Measurements from ENCODE around the gene ETV3.

Gene ETV3

DNA sequence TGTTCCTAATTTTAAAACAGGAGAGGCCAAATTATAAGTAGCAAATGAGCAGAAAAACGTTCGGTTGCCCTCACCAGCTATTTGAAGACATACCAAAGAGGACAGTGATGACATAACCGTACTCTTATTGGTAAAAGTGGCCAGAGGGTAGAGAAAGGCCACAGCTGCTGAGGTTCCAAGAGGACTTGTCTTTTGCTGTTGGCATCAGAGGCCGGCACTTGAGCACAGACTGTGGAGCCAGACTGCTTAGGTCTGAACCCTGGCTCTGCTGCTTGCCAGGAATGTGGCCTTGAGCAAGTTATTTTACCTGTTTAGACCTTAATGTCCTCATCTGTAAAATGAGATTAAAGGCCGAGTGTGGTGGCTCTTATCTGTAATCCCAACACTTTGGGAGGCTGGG, 53.5 kb downstream of the ETV3 start:
- TF ChIP-seq TAF1 (IDR thresholded peaks at IDR 0.05; ENCODE audit: borderline replicate concordance, insufficient read depth, low read length) (no peak), FOXP2 (optimal IDR thresholded peaks at IDR 0.05; ENCODE audit: borderline replicate concordance, extremely low read depth, extremely low read length, insufficient read depth) (no peak), SIN3A (IDR thresholded peaks at IDR 0.05; ENCODE audit: borderline replicate concordance, insufficient read depth, low read length) (no peak), POLR2AphosphoS5 (IDR thresholded peaks at IDR 0.05; ENCODE audit: low read depth, low read length) (no peak)
- TF ChIP-seq, protein P1, sequence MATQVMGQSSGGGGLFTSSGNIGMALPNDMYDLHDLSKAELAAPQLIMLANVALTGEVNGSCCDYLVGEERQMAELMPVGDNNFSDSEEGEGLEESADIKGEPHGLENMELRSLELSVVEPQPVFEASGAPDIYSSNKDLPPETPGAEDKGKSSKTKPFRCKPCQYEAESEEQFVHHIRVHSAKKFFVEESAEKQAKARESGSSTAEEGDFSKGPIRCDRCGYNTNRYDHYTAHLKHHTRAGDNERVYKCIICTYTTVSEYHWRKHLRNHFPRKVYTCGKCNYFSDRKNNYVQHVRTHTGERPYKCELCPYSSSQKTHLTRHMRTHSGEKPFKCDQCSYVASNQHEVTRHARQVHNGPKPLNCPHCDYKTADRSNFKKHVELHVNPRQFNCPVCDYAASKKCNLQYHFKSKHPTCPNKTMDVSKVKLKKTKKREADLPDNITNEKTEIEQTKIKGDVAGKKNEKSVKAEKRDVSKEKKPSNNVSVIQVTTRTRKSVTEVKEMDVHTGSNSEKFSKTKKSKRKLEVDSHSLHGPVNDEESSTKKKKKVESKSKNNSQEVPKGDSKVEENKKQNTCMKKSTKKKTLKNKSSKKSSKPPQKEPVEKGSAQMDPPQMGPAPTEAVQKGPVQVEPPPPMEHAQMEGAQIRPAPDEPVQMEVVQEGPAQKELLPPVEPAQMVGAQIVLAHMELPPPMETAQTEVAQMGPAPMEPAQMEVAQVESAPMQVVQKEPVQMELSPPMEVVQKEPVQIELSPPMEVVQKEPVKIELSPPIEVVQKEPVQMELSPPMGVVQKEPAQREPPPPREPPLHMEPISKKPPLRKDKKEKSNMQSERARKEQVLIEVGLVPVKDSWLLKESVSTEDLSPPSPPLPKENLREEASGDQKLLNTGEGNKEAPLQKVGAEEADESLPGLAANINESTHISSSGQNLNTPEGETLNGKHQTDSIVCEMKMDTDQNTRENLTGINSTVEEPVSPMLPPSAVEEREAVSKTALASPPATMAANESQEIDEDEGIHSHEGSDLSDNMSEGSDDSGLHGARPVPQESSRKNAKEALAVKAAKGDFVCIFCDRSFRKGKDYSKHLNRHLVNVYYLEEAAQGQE (IDR thresholded peaks at IDR 0.05; ENCODE audit: insufficient read depth in 1 of 2, low read depth in 2 of 2, low read length in 2 of 2), result no peak

DNA sequence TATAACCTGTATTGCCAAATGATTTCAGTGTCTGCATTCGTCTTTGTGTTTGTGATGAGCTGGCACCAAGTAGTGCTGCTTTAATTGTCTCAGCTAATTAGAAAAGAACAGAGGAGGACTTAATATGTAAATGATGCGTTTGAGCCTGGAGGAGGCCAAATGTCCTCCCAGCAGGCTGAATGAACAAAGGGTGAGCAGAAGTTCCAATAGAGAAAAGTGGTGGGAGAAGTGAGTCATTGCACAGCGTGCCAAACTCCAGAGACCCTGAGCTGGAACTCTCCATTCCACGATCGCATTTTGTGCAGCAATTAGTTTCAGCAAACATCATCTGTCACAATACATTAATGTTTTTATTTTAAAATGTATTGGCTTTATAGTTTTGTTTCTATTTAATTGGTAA, 56.5 kb downstream of the ETV3 start:
- TF ChIP-seq TAF1 (IDR thresholded peaks at IDR 0.05; ENCODE audit: borderline replicate concordance, insufficient read depth, low read length) (no peak), FOXP2 (optimal IDR thresholded peaks at IDR 0.05; ENCODE audit: borderline replicate concordance, extremely low read depth, extremely low read length, insufficient read depth) (no peak), POLR2AphosphoS5 (IDR thresholded peaks at IDR 0.05; ENCODE audit: low read depth, low read length) (no peak), SIN3A (IDR thresholded peaks at IDR 0.05; ENCODE audit: borderline replicate concordance, insufficient read depth, low read length) (no peak)
- TF ChIP-seq, protein P1 (IDR thresholded peaks at IDR 0.05; ENCODE audit: insufficient read depth in 1 of 2, low read depth in 2 of 2, low read length in 2 of 2), result no peak

DNA sequence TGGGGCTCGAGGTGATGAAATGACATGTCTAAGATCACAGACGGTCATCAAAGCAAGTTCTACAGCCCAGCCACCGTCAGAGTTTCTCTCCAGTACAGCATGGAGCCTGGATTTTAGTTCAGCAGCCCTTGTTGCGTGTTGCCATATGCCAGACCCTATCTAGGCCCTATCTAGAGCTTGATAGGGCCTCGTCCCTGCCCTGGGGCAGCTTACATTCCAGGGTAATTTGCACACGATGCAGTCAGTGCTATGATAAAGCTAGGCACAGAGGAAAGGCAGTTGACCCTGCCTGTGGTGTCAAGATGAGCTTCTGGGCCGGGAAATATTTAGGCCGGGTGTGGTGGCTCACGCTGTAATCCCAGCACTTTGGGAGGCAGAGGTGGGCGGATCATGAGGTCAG, 57.5 kb downstream of the ETV3 start:
- TF ChIP-seq SIN3A (IDR thresholded peaks at IDR 0.05; ENCODE audit: borderline replicate concordance, insufficient read depth, low read length) (no peak), POLR2AphosphoS5 (IDR thresholded peaks at IDR 0.05; ENCODE audit: low read depth, low read length) (no peak), TAF1 (IDR thresholded peaks at IDR 0.05; ENCODE audit: borderline replicate concordance, insufficient read depth, low read length) (no peak), FOXP2 (optimal IDR thresholded peaks at IDR 0.05; ENCODE audit: borderline replicate concordance, extremely low read depth, extremely low read length, insufficient read depth) (no peak)
- TF ChIP-seq, protein P1 (IDR thresholded peaks at IDR 0.05; ENCODE audit: insufficient read depth in 1 of 2, low read depth in 2 of 2, low read length in 2 of 2), result no peak

DNA sequence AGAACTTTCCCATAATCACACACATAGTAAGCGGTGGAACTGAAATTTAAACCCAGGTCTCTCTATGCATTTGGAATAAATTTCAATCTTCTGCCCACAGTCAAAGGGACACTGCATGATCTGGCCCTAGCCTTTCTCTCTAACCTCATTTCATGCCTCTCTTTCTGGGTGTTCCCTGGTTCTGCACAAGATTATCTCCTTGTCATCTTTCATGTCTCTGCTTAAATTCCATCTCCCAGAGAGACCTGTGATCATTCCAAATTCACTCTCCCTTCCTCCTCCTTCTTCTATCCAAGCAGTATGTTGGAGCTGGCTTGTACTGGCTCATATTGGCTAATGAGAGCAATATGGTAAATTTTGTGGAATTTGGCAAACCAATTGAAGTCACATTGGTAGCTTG, 60.8 kb downstream of the ETV3 start:
- TF ChIP-seq SIN3A (IDR thresholded peaks at IDR 0.05; ENCODE audit: borderline replicate concordance, insufficient read depth, low read length) (no peak), POLR2AphosphoS5 (IDR thresholded peaks at IDR 0.05; ENCODE audit: low read depth, low read length) (no peak), FOXP2 (optimal IDR thresholded peaks at IDR 0.05; ENCODE audit: borderline replicate concordance, extremely low read depth, extremely low read length, insufficient read depth) (no peak), TAF1 (IDR thresholded peaks at IDR 0.05; ENCODE audit: borderline replicate concordance, insufficient read depth, low read length) (no peak)
- TF ChIP-seq, protein P1 (IDR thresholded peaks at IDR 0.05; ENCODE audit: insufficient read depth in 1 of 2, low read depth in 2 of 2, low read length in 2 of 2), result no peak
